Endodermal cell (in vitro differentiated cells): ENCODE results near the gene IRF6. TPM values are rescaled to one million over a fixed set of nuclear protein-coding genes. Genes with fewer than 3 reads are reported as not detected.

Source experiments
- DNase-seq: peaks from one replicate; pipeline ENCODE4 v3.0.0-alpha.2; 2017
- H3K27ac ChIP-seq: 2 replicates; pipeline ENCODE4 v1.5.1; 2013; ENCODE audit warnings: mild to moderate bottlenecking, low read depth, low read length, moderate library complexity
- H3K27me3 ChIP-seq: 2 replicates; pipeline ENCODE4 v1.6.1; 2013; ENCODE audit warnings: mild to moderate bottlenecking, low read length, moderate library complexity; ENCODE audit not compliant: insufficient read depth, control insufficient read depth, poor library complexity, severe bottlenecking
- H3K36me3 ChIP-seq: 2 replicates; pipeline ENCODE4 v1.7.0; 2013; ENCODE audit warnings: mild to moderate bottlenecking, low read length, moderate library complexity; ENCODE audit not compliant: control insufficient read depth, insufficient read depth
- H3K4me1 ChIP-seq: one replicate; pipeline ENCODE4 v1.7.0; 2013; ENCODE audit warnings: low read length; ENCODE audit not compliant: control insufficient read depth, insufficient read depth
- H3K4me3 ChIP-seq: 2 replicates; pipeline ENCODE4 v1.5.1; 2013; ENCODE audit warnings: mild to moderate bottlenecking, low read length, moderate library complexity
- H3K9ac ChIP-seq: 2 replicates; pipeline ENCODE4 v1.6.1; 2013; ENCODE audit warnings: mild to moderate bottlenecking, low read length, moderate library complexity; ENCODE audit not compliant: poor library complexity, severe bottlenecking; ENCODE audit errors: extremely low read depth
- H3K9me3 ChIP-seq: 2 replicates; pipeline ENCODE4 v1.6.1; 2013; ENCODE audit warnings: mild to moderate bottlenecking, low read length, moderate library complexity; ENCODE audit not compliant: control insufficient read depth
- H3K27ac Mint-ChIP-seq: 2 replicates; pipeline ENCODE4 v1.8.0; 2020; ENCODE audit warnings: mixed read lengths
- H3K27me3 Mint-ChIP-seq: 2 replicates; pipeline ENCODE4 v1.8.0; 2021; ENCODE audit warnings: mild to moderate bottlenecking, mixed read lengths; ENCODE audit not compliant: insufficient read depth
- H3K36me3 Mint-ChIP-seq: 2 replicates; pipeline ENCODE4 v1.8.0; 2020; ENCODE audit warnings: low read depth, mixed read lengths
- H3K4me1 Mint-ChIP-seq: 2 replicates; pipeline ENCODE4 v1.8.0; 2020; ENCODE audit warnings: mixed read lengths
- H3K4me3 Mint-ChIP-seq: 2 replicates; pipeline ENCODE4 v1.8.0; 2020; ENCODE audit warnings: mild to moderate bottlenecking, moderate library complexity, mixed read lengths
- H3K9me3 Mint-ChIP-seq: 2 replicates; pipeline ENCODE4 v1.8.0; 2020; ENCODE audit warnings: mild to moderate bottlenecking, mixed read lengths
- WGBS, 2 experiments: methylation state at CpG; one replicate each; pipeline versions ENCODE4 v1.1.5 to v1.1.7; 2013; ENCODE audit warnings: missing lambda C conversion rate in 2 of 2, mixed read lengths in 1 of 2; ENCODE audit not compliant: insufficient coverage in 1 of 2, insufficient read length in 1 of 2; 5-methylcytosine and 5-hydroxymethylcytosine counted together
- total RNA-seq, 2 donors: library from RNA; stranded (reverse); fragmentation: NEBNext Ultra II Directional in 1 of 2; extraction: Animal tissue kit (Norgen Biotek cat#: 25700) in 1 of 2; gene quantifications; 2 replicates in 1 of 2; 3 replicates in 1 of 2; pipeline ENCODE4 v1.2.1, GENCODE V29; 2021
- TF ChIP-seq, protein P1 (sequence below): fragments of 200-600 bp; sonication (generic); conservative IDR thresholded peaks from 2 replicates; pipeline ENCODE4 v1.5.0; 2021; ENCODE audit warnings: antibody characterized with exemption, mild to moderate bottlenecking

Gene IRF6
- total RNA-seq, 2 donors from 2014 or later = 13.8 to 18.2 TPM

DNA sequence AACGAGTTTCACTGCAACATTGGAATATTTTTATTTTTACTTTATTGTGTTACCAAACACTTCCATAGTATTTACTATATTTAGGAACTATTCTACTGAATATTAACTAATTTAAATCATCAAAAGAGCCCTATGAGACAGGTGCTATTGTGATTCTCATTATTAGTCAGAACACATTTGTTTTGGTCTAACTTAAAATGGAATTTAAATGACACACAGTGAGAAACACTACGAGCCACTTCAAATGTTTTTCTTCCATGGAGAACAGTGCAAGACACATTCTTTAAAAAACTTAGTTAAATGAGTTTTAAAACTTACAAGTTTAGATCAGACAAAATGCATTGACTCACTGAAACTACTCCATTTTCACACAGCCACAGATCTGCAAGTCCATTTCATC lies 56.7 kb downstream of the IRF6 start:
- H3K27ac Mint-ChIP-seq = no peak overlapping the region
- no peaks in the 10 kb centered on the region for H3K36me3 Mint-ChIP-seq
- H3K9me3 Mint-ChIP-seq = no peaks in the 10 kb centered on the region
- no peaks in the 10 kb centered on the region for H3K36me3 ChIP-seq
- TF ChIP-seq, protein P1, sequence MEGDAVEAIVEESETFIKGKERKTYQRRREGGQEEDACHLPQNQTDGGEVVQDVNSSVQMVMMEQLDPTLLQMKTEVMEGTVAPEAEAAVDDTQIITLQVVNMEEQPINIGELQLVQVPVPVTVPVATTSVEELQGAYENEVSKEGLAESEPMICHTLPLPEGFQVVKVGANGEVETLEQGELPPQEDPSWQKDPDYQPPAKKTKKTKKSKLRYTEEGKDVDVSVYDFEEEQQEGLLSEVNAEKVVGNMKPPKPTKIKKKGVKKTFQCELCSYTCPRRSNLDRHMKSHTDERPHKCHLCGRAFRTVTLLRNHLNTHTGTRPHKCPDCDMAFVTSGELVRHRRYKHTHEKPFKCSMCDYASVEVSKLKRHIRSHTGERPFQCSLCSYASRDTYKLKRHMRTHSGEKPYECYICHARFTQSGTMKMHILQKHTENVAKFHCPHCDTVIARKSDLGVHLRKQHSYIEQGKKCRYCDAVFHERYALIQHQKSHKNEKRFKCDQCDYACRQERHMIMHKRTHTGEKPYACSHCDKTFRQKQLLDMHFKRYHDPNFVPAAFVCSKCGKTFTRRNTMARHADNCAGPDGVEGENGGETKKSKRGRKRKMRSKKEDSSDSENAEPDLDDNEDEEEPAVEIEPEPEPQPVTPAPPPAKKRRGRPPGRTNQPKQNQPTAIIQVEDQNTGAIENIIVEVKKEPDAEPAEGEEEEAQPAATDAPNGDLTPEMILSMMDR = no peak
- H3K4me1 Mint-ChIP-seq = peaks cover 14% of the 10 kb centered on the region
- 91 to 100% methylated on average over 1 of the region's 2 CpGs for WGBS, 2 experiments
- H3K27me3 Mint-ChIP-seq = peaks cover 21% of the 10 kb centered on the region
- no peak overlapping the region for H3K9ac ChIP-seq
- no peak overlapping the region for H3K27ac ChIP-seq
- H3K27me3 ChIP-seq = peaks cover 5% of the 10 kb centered on the region
- no peak overlapping the region for H3K4me3 ChIP-seq
- H3K4me1 ChIP-seq = no peaks in the 10 kb centered on the region
- no peak for DNase-seq
- no peaks in the 10 kb centered on the region for H3K9me3 ChIP-seq
- H3K4me3 Mint-ChIP-seq = no peak overlapping the region

DNA sequence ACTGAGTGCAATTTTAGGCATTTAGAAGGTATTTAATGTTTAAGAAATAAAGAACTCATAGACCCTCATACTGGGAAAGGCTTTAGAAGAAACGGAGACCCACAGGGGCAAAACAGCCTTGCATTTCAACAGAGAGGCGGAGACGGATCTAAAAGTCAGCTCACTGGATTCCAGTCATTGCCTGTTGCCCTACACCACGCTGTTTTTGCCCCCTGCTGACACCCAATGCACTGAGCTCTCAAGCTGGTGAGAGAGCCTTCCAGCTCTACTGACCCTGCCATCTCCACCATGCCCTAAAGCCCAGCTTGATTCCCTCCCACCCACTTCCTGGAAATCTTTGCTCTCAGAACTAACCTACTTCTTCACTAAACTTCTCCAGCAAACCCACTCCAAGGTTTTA lies 57.3 kb downstream of the IRF6 start:
- Mint-ChIP-seq H3K9me3 (no peaks in the 10 kb centered on the region), H3K36me3 (no peaks in the 10 kb centered on the region), H3K27ac (no peak overlapping the region), H3K4me3 (no peak overlapping the region), H3K27me3 (peaks cover 21% of the 10 kb centered on the region), H3K4me1 (peaks cover 14% of the 10 kb centered on the region)
- Histone ChIP-seq H3K36me3 (no peaks in the 10 kb centered on the region), H3K9me3 (no peaks in the 10 kb centered on the region), H3K9ac (no peak overlapping the region), H3K4me1 (no peaks in the 10 kb centered on the region), H3K27me3 (peaks cover 5% of the 10 kb centered on the region), H3K27ac (no peak overlapping the region), H3K4me3 (no peak overlapping the region)
- DNase-seq = peak; percentile 69
- TF ChIP-seq, protein P1 = no peak
- WGBS, 2 experiments = 50 to 80% methylated on average over 2 to 4 of the region's 4 CpGs

DNA sequence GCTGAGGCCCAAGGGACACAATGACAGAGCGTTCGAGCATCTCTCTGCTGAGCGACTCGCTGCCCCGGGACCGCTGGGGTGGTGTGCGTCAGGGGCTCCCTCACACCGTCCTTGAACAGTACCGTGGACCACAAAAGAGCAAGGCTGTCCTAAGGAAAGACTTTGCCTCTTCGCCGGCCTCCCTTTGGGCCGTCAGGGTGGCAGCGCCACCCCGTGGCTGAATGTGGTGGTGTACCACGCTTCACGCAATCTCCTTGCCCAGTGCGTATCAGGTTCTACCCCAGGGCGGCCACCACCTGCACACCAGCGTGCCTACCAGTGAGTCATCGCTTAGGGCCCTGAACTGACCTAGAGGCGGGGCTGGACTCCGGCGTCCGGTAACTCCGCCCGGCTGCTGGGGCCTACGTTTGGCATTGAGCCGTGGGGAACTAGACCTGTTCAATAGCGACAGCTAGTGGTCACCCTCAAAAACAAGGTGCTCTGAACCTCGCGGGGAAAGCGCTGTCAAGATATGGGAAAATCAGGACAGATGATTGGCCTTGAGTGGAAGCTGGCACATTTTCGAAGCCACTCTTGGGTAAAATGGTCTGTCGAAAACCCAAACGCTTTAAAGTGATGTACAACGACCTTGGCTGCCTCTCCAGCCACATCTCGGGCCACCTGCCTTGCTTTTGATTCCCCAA lies 58.2 kb downstream of the IRF6 start:
- peaks cover 26% of the 10 kb centered on the region for H3K27me3 Mint-ChIP-seq
- no peak overlapping the region for H3K27ac ChIP-seq
- H3K4me3 ChIP-seq = no peak overlapping the region
- H3K4me1 ChIP-seq = no peaks in the 10 kb centered on the region
- H3K27me3 ChIP-seq = peaks cover 5% of the 10 kb centered on the region
- H3K9me3 Mint-ChIP-seq = no peaks in the 10 kb centered on the region
- TF ChIP-seq, protein P1 = peak; percentile 95
- 11% methylated on average over 27 to 37 of the region's 37 CpGs for WGBS, 2 experiments
- peak overlapping the region; percentile 43 for H3K4me3 Mint-ChIP-seq
- peaks cover 14% of the 10 kb centered on the region for H3K4me1 Mint-ChIP-seq
- no peak overlapping the region for H3K9ac ChIP-seq
- no peaks in the 10 kb centered on the region for H3K36me3 ChIP-seq
- peak; percentile 99 for DNase-seq
- H3K9me3 ChIP-seq = no peaks in the 10 kb centered on the region
- no peaks in the 10 kb centered on the region for H3K36me3 Mint-ChIP-seq
- no peak overlapping the region for H3K27ac Mint-ChIP-seq
